D341Med (cell line): Measurements from ENCODE around the gene L3HYPDH.
A peak's percentile ranks its signal among the peaks of the same experiment; 100 is the strongest.

Source experiments
- DNase-seq: peaks from one replicate; pipeline ENCODE4 v3.0.0; 2012; ENCODE audit warnings: low spot score

The L3HYPDH gene

DNA sequence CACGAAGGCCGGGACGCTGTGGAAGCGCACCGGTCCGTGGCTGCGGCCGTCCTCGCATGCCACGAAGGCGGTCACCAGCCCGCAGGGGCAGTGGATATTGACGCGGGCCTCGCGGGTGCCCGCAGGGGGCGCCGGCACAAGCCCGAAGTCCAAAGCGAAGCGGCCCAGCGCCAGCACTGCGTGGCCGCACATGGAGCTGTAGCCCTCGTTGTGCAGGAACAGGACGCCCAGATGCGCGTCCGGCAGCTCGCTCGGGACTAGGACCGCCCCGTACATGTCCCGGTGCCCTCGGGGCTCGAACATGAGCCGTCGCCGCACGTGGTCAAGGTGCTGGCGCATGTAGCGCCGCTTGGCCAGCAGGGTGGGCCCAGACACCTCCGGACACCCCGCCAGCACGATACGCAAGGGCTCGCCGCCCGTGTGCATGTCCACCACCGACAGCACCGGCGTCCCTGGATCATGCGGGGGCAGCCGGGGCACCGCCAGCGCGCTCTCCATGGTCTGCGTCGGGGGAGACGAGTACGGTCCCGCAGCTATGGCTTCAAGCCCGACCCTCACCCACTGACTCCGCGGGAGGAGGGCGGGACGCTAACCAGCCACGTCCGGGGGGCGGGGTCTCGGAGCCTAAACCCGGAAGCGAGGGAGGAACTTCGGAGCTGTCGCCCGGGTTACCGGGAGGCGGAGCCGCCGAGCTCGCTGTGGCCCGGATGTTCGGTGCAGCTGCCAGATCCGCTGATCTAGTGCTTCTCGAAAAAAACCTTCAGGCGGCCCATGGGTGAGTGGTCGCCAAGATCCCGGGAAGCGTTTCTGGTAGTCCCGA is at the start of gene L3HYPDH, which contains the start of gene JKAMP:
Gene L3HYPDH (minus strand): TSS at position 590 of the 820 bp plus-strand sequence. CDS start 92 bp downstream, at position 498.
Gene JKAMP (plus strand): TSS at position 699 of the 820 bp plus-strand sequence. CDS start 73 bp downstream, at position 772.
- peak; percentile 96 for DNase-seq

DNA sequence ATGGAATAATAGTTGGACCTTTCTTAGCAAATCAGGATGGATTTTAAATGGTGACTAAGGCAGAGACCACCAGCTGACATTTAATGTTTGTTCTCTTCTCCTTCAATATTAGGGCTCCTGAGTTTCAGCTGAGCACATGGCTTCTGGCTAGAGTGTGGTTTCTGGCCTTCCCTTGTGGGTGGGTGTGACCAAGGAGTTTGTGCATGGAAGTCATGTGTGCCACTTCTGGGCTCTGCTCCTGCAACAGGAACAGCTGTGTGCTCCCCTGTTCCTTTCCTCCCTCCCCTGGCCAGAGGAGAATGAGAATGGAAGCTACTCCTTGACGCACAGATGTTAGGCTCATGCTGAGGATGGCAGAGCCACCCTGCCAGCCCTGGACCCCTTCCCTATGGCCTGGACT is 48.2 kb upstream of the L3HYPDH start:
- no peak for DNase-seq

DNA sequence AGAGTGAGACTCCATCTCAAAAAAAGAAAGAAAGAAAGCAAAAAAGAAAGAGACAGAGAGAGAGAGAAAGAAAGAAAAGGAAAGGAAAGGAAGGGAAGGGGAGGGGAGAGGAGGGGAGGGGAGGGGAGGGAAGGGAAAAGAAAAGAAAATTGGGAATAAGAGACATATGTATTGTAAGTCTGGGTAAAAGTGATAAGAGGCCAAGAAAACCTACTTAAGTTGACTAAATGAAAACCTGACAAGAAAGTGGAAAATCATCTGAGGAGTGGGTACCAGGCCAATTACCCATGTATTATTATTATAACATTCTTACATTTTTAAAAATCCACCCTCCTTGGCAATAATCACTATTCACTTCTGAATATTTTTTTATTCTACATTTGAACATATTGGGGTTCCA is 46.1 kb upstream of the L3HYPDH start:
- DNase-seq: no peak

DNA sequence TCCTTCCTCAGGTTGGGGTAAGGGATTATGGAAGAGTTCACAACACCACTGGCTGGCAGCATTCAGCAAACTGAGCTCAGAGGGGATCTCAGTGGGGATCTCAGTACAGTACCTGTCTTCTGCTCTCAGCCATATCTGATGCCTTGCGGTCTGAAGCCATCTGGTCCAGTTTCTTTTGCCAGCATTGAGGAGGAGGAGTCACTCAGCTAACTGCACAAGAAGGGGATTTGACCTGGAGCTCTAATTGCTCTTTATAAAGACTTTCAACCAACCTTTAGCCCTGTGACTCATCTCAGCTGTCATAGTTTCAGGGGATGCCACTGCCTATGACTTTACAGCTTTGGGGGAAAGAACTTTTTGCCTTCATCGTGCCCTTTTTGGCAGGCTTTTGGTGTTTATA is 45.0 kb upstream of the L3HYPDH start:
- DNase-seq: no peak

DNA sequence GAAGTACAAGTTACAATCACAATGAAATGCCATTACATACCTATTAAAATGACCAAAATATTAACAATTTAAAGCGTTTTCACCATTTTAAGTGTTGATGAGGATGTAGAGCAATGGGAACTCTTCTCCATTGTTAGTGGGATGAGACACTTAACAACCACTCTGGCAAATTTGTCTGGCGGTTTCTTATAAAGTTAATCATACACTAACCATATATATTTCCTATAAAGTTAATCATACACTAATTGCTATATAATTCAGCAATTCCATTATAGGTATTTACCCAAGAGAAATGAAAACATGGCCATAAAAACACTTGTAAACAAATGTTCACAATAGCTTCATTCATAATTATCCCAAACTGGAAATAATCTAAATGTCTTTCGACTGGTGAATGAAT is 36.0 kb upstream of the L3HYPDH start:
- DNase-seq: no peak

DNA sequence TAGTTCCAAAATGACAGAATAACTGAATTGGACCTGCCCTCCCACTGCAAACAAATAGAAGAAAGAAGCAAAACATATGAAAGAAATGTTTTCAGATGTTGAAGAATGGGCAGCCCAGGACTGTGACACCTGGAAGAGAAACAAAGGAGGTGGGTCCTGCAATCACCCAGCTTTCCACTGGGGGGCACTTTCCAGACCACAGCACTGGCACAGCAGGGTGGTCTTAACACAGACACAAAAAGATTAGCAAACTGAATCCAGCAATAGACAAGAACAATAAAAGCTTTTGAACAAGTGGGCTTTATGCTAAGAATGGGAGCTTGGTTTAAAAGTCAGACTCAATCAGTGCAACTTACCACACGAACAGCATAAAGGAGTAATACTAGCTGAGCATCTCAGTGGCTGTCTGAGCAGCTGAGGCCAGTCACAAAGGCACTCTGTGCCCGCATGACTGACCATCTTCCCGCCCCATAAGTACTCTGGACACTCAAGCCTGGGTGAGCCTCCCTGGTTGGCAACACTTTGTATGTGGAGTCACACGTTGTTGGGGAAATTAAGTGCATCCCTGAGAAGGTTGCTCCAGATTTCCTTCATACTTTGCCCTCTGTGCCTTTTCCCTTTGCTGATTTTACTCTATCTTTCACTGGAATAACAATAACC is 27.8 kb upstream of the L3HYPDH start:
- DNase-seq: peak; percentile 66

DNA sequence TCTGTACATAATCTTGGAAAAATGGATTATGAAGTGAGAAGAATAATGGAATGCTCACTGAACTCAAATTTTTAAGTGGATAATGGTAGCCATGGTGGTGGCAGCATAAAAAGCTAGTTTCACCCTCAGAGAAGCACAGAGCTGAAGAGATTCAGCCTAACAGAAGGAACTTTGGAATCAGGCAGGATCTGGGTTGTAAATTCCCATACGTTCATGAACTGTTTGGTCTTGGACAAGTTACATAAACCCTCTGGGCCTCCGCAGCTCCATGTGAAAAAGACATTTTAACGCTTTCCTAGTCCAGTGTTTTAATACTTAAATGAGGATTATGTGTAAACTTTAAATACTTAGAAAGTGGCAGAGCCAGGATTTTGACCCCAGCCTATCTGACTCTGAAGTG is 26.8 kb upstream of the L3HYPDH start:
- DNase-seq: no peak

DNA sequence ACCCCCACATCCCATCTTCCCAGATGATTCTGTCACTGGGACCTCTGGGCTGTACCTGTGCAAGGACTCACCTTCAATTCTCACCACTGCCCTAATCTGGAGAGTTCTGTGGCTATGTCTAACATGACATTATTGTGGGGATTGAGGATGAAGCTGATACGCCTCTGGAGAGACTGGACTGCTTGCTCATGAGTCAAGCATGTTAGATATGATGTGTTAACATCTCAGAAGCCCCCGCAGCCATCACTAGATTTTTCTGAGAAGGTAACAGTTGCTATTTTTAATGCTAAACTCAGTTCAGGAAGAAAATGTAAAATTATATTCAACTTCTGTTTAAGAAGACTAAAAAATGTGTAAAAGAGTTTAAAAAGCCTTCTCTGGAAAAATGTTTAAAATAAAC is 25.8 kb upstream of the L3HYPDH start:
- no peak for DNase-seq

DNA sequence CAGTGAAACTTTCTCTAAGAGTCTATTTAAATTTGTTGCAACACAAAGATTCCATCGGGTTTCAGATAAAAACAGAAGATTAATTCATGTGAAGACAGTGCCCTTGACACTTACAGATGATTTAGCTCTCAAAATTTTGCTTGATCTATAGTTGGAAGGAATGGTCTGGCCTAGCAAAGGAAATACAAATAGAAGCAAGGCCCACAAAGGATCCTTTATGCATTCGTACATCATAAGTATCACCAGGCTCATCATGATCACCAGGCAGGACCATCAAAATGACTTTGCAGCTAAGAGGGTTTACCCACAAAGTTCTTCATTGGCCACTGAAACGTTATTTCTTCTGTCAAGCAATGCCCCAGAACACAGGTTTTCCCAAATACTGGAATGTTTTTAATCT is 24.9 kb upstream of the L3HYPDH start:
- DNase-seq: no peak

DNA sequence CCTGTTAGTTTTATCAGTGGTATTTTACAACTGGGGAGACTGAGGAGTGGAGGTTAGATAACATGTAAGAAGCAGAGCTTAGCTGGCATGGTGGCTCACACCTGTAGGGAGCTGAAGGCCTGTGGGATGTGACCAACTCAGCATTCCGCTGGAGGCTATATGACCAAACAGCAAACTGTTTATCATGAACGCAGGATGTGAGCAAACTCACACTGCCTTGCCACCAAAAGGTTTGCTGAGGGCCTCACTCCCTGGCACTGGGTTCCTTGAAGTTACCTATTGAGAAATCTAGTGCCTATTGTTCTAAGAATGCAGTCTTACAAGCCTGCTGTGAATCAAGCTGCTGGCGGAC is 23.5 kb upstream of the L3HYPDH start:
- DNase-seq: no peak

DNA sequence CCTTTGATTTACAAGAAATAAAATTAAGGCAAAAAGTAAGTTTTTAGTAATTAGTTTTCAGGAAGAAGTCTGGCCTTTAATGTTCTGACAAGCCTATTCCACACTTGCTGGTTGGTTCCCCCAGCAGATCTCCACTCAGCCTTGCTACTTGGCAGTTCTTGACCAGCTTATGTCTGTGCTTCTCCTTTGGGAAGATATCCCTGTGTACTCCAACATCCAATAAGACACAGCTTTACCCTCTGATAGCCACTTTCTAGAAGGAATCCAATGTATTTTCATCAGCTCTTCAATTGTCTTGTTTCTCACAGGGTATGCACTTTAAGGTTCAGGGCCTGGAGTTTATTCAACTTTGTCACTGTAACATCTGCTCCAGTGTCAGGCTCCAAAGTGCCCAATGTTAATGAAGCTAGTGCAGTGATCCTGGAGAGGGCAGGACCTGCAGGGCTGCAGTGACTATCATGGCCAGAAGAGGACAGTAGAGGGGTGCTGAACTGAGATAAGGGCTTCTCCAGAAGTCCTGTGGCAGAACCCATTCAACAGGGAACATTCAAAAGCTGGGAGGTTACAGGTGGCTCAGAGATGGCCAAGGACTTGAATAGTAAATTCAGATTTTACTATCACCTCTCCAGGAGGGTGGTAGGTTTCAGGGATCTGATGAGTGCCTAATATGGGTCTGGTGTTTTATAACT is 23.0 kb upstream of the L3HYPDH start:
- peak; percentile 77 for DNase-seq

DNA sequence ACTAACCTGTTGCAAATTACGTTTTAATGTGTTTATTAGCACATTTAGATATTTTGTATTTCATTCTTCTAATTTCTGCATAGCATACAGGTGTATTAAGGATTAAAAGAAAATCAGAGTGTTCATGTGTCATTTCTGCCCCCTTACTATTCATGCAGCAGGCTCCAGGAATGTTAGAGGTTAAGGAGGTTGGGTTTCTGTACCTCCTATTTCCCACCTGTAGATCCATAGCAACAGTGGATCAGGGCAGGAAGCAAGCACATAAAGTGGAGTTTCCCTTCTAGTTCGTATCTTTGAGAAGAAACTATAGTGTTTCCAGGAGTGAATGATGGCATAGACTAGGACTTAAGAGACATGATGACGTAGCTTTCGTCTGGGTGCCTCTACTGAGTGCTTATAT is 19.0 kb upstream of the L3HYPDH start:
- no peak for DNase-seq

DNA sequence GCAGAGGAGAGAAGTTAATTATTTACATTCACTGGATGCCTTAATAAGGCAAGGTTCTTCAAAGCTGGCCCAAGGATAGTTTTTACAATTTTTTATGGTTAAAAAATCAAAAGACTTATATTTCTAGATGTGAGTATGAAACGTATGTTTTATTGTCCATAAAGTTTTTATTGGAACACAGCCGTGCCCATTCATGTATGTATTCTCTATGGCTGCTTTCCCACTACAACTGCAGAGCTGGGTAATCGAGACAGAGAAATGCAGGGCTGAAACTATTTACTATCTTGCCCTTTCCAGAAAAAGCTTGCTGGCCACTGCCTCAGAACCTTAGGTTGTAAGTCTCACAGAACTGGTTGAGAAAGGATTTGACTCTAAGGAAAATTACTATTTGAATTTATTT is 16.5 kb upstream of the L3HYPDH start:
- no peak for DNase-seq

DNA sequence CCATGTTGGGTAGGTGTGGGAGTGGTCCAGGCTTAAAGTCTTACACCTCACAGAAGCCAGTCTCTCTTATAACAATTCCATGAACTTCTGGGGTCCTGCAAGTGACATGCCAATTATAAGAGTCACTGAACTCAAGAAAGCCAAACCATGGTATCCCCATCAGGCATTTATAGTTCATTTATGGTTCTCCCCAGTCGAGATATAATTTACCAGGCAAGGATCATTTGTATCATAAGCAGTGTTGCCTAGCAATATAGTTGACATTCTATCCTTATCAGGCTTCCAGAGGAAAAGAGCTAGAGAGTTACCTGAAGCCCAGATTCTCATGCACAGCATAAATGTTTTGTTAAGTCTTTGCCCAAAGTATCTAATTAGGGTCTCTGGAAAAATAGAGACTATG is 8.2 kb upstream of the L3HYPDH start:
- DNase-seq: no peak

DNA sequence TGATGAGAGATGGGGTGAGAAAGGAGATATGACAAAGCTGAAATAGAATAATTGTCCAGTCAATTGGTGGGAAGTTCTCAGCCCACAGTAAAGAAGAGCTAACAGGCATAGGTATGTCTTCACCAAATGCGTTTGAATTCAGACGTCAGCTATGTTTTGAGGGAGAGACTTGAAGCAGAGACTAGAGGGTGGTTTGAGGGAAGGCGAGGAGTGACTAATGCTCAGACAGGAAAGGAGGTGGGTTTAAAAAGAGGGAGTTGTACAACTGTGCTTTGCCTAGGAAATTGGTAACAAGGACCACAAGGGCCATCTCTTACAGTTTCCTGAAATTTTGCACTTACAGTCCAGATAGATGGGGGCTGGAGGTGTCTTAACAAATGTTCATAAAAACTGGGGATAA is 6.5 kb upstream of the L3HYPDH start:
- no peak for DNase-seq

DNA sequence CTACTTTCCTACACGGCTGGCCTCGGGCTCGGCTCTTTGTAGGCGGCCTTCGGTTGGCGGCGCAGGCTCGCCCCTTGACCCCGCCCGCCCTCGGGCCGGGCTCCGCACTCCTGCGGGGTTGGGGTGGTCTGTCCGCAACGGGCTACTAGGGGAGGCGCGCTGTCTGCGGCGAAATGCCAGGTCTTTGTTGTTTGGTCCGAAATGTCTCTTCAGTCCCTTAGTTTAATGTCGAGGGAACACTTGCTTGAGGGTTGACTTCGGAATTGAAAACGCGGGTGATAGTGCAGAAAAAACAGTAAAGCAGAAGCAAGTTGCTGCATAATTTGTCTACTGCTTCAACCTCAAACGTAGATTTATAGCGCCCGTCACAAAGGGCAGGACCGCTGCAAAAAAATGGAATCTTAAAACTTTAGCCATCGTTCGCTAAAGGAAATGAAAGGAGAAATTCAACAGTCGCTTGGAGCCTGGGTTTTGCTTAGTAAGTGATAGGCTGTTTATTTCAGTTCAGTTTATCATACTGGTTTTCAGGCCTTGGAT is 499 bp upstream of the L3HYPDH start:
- DNase-seq: no peak

DNA sequence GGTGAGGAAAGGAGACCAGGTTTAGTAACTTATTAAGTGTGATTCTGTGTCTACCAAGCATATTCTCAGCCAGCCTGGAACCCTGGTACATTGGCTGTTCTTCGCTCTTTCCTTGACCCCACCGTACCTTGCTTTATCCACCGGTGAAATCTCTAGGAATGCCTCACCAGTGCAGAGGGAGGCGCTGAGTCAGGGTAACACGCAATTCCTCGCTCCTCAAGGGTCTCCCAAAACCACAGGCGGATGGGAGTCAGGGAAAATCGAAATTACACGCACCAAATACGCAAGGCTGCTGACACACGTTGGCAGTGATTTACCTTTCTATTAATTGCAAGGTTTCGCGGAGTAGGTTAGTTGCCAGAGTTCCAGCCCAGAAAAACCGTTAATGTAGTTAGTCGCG is 845 bp downstream of the L3HYPDH start:
- no peak for DNase-seq

DNA sequence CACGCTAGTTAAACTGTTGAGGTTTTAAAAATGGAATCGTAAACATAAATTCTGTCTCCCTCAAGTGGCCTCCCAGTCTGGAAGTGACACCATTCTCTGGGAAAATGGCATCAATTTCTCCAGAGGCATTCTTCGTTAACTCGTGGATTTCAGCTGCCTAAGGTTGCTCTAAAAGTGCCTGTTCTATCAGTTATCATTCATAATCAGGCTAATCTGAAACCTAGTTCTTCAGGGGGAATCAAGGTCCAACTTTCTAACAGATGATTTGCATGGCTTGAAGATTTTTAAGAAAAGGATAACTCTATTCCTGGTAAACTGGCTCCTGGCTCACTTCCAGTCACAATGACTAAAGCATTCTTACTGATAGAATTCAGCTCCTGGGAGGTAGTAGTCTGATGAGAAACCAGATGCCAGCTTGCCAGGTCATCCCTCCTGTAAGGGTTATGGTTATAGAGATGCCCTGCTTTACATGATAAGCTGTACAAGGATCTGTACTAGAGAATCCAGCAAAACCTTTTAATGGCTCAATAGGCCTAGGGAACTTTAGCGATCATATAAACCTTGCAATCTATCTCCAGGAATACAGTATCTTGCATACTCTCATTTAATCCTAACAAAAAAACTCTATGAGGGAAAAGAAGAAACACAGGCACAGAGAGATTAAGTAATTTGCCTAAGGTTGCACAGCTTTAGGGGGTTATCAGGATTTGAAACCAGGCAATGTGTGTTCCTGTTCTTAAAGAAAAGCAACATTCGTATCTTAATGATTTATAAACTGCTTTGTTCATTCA is 1.5 kb downstream of the L3HYPDH start:
- no peak for DNase-seq

DNA sequence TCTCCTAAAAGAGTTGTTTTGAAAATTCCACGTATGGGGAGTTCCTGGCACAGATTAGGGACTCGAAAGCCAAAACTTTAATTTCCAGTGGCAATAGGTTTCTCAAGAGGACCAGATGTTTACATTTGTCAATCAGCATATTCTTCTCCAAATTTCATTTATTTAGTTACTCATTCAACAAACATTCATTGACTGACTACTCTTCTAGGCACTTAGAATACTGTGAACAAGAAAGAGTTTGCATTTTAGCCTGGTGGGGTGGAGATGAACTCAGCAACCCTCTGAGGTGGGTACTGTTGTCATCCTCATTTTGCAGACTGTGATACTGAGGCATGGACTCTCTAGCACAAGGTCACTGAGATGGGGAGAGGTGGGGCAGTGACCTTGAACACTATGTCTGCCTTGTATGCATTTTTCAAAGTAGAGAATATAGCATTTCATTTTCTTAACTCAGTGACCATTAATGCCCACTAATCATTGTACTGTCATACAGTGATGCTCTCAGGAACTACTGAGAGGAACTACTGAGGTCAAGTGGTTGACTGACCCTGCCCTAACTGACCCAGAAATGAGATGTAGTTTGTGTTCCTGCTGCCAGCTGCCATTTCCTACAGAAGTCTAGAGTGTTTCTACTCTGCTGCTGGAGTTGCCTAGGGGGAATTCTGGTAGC is 2.2 kb downstream of the L3HYPDH start:
- no peak for DNase-seq

DNA sequence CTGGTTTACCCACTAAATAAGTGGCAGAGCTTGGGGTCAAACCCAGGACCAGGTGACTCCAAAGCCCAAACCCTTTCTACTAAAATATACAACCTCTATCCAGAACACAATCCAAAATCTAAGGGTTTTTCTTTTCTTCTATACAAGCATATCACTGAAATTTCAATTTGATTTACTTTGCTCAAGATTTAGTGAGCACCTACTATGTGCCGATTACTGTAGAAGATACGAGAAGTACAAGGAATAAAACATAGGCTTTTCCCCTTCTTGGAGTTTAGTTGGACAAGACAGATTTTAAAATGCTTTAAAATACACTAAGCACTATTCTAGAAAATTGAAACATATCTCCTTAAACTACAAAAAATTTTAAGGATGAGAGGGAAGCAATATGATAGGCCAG is 2.8 kb downstream of the L3HYPDH start:
- DNase-seq: no peak

DNA sequence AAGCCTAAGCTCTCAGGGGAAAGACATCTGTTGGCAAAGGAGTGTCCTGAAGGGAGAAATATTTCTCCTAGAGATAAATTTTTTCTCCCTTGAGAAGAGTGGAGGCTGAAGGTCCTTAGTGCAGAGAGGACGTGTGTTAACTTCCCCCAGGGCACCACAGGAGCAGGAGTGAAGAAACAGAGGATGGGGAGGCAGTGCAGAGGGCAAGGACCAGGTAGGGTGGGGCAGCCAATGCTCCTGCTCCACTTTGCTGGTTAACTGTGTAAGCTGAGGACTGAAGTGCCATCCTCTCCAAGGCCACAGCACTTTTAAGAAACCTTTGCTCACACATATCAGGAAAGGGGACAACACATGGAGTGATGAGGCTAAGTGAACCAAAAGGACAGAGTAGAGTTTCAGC is 4.0 kb downstream of the L3HYPDH start:
- no peak for DNase-seq
